HG03457 (cell line): Measurements from ENCODE around the gene SBK2.
A peak's percentile ranks its signal among the peaks of the same experiment; 100 is the strongest.
"Not testable (repeated sequence)": the region's sequence is repeated elsewhere in the genome, so short reads cannot be mapped to it uniquely, and the experiment has no call there.

Source experiments
- ATAC-seq: cut with Tn5 transposase; IDR thresholded peaks from one replicate; pipeline ENCODE4 v1.9.1; 2021; ENCODE audit warnings: moderate number of reproducible peaks; ENCODE audit not compliant: unreplicated experiment

SBK2 gene

GRCh38 chr19:55503502-55504251, 33.3 kb downstream of the SBK2 start:
- peak; percentile 70 for ATAC-seq

- ATAC-seq, result no peak
Measured at GRCh38 chr19:55503157-55503501, 33.8 kb downstream of the SBK2 start.

GRCh38 chr19:55502197-55502952, 34.6 kb downstream of the SBK2 start:
- no peak for ATAC-seq

GRCh38 chr19:55500368-55500952, 36.5 kb downstream of the SBK2 start:
- no peak for ATAC-seq

GRCh38 chr19:55498246-55498840, 38.6 kb downstream of the SBK2 start:
- ATAC-seq, result no peak

- no peak for ATAC-seq
Measured at GRCh38 chr19:55497763-55498162, 39.2 kb downstream of the SBK2 start.

GRCh38 chr19:55496820-55497219, 40.1 kb downstream of the SBK2 start:
- not testable (repeated sequence) for ATAC-seq

GRCh38 chr19:55495646-55496349, 41.1 kb downstream of the SBK2 start:
- no peak for ATAC-seq

GRCh38 chr19:55494172-55494761, 42.7 kb downstream of the SBK2 start:
- ATAC-seq, result no peak

GRCh38 chr19:55493645-55494171, 43.2 kb downstream of the SBK2 start:
- no peak for ATAC-seq

GRCh38 chr19:55493052-55493644, 43.8 kb downstream of the SBK2 start:
- no peak for ATAC-seq

- ATAC-seq, result no peak
Measured at GRCh38 chr19:55492362-55492944, 44.5 kb downstream of the SBK2 start.

- no peak for ATAC-seq
Measured at GRCh38 chr19:55491546-55492360, 45.2 kb downstream of the SBK2 start.

- no peak for ATAC-seq
Measured at GRCh38 chr19:55490478-55491432, 46.2 kb downstream of the SBK2 start.

- no peak for ATAC-seq
Measured at GRCh38 chr19:55489711-55490477, 47.0 kb downstream of the SBK2 start.

GRCh38 chr19:55488986-55489710, 47.8 kb downstream of the SBK2 start:
- ATAC-seq, result no peak
